ENCODE results near the gene VEPH1. TPM values are rescaled to one million over a fixed set of nuclear protein-coding genes. Genes with fewer than 3 reads are reported as not detected.

Gene VEPH1
- total and polyA plus RNA-seq, 9 of the 15 experiments (the other 6 are each of a cell fraction or from before 2014, with no cell fraction given) = 4.5 to 15.6 (median 5.8) TPM

GRCh38 chr3:157416347-157417087 lies 86.7 kb downstream of the VEPH1 start:
- 3% methylated on average over 3 of the region's 3 CpGs for WGBS (ENCODE audit: insufficient coverage, low coverage, missing lambda C conversion rate)
- Histone ChIP-seq H3K9me3 (replicated peaks; ENCODE audit: control insufficient read depth, insufficient read depth, low read depth, low read length) (no peaks in the 10 kb centered on the region), H3K4me2 (ENCODE audit: insufficient read depth, low read length) (no peak overlapping the region), H2AFZ (ENCODE audit: low read depth, low read length) (no peak overlapping the region), H3K4me3 (no peak overlapping the region), H3K4me1 (replicated peaks in 1 of 2; ENCODE audit: control insufficient read depth in 2 of 2, insufficient read depth in 2 of 2, low read length in 2 of 2) (no peaks in the 10 kb centered on the region), H3K27ac (ENCODE audit: extremely low read depth, low read depth, low read length) (no peak overlapping the region), H3K9ac (ENCODE audit: insufficient read depth in 1 of 2, low read depth in 2 of 2, low read length in 2 of 2) (no peak overlapping the region), H3K27me3 (ENCODE audit: control insufficient read depth in 2 of 2, insufficient read depth in 2 of 2, low read length in 2 of 2) (0 out of 5 replicates have a peak, but pooled peaks cover 0 to 4% of the 10 kb centered on the region in 2 experiments), H3K79me2 (ENCODE audit: control insufficient read depth, insufficient read depth, low read length) (no peaks in the 10 kb centered on the region), H3K9me1 (ENCODE audit: control insufficient read depth, insufficient read depth, low read length) (no peaks in the 10 kb centered on the region), H4K20me1 (replicated peaks; ENCODE audit: control insufficient read depth, insufficient read depth, low read length) (no peaks in the 10 kb centered on the region), H3K36me3 (ENCODE audit: control insufficient read depth, insufficient read depth, low read length) (no peaks in the 10 kb centered on the region)
- no peak for ATAC-seq
- ChIA-PET CTCF (ENCODE audit: low intra/inter-chr PET ratio) (no interaction called here), POLR2A (no interaction called here)
- in situ Hi-C loops (cut with MboI) = no loop called here
- TF ChIP-seq, protein P1, sequence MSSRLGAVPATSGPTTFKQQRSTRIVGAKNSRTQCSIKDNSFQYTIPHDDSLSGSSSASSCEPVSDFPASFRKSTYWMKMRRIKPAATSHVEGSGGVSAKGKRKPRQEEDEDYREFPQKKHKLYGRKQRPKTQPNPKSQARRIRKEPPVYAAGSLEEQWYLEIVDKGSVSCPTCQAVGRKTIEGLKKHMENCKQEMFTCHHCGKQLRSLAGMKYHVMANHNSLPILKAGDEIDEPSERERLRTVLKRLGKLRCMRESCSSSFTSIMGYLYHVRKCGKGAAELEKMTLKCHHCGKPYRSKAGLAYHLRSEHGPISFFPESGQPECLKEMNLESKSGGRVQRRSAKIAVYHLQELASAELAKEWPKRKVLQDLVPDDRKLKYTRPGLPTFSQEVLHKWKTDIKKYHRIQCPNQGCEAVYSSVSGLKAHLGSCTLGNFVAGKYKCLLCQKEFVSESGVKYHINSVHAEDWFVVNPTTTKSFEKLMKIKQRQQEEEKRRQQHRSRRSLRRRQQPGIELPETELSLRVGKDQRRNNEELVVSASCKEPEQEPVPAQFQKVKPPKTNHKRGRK (tag; IDR thresholded peaks at IDR 0.05) = peak; percentile 80
- TF ChIP-seq ZNF316 (IDR thresholded peaks at IDR 0.05) = no peak
- no peak for DNase-seq (ENCODE audit: extremely low read depth in 1 of 4, low spot score in 3 of 4)
- no peak for FAIRE-seq
- intact Hi-C loops (cut with micrococcal nuclease) = no loop called here
- BruUV-seq (replicated peaks) = no TSS peak

DNA sequence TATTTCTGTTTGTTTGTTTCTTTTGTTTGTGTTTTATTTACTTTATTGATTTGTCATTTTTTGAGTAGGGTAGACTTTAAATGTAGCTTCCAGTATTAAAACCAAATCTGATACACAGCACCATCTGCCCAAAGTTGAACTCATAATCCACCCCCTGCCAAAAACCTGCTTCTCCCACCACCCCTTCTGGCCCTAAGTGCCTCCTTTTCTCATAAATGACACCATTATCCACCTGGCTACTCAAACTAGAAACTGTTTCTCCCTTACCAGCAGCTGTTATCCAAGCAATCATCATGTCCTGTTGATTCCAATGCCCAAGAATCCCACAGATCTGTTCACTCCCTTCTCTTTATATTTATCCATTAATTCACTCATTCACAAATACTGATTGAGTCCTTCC lies 88.4 kb downstream of the VEPH1 start:
- H3K79me2 ChIP-seq (ENCODE audit: control insufficient read depth, insufficient read depth, low read length) = no peaks in the 10 kb centered on the region
- ChIA-PET CTCF (ENCODE audit: low intra/inter-chr PET ratio) (no interaction called here), POLR2A (no interaction called here)
- ATAC-seq (no peak), FAIRE-seq (no peak), DNase-seq (ENCODE audit: extremely low read depth in 1 of 4, low spot score in 3 of 4) (no peak)
- H3K4me3 ChIP-seq = no peak overlapping the region
- H2AFZ ChIP-seq (ENCODE audit: low read depth, low read length) = no peak overlapping the region
- no peak overlapping the region for H3K27ac ChIP-seq (ENCODE audit: extremely low read depth, low read depth, low read length)
- in situ Hi-C loops (cut with MboI) (no loop called here), intact Hi-C loops (cut with micrococcal nuclease) (no loop called here)
- H4K20me1 ChIP-seq (replicated peaks; ENCODE audit: control insufficient read depth, insufficient read depth, low read length) = no peaks in the 10 kb centered on the region
- no peaks in the 10 kb centered on the region for H3K36me3 ChIP-seq (ENCODE audit: control insufficient read depth, insufficient read depth, low read length)
- H3K9me1 ChIP-seq (ENCODE audit: control insufficient read depth, insufficient read depth, low read length) = no peaks in the 10 kb centered on the region
- H3K27me3 ChIP-seq (ENCODE audit: control insufficient read depth in 2 of 2, insufficient read depth in 2 of 2, low read length in 2 of 2) = 0 out of 5 replicates have a peak, but pooled peaks cover 0 to 4% of the 10 kb centered on the region in 2 experiments
- TF ChIP-seq, protein P2, sequence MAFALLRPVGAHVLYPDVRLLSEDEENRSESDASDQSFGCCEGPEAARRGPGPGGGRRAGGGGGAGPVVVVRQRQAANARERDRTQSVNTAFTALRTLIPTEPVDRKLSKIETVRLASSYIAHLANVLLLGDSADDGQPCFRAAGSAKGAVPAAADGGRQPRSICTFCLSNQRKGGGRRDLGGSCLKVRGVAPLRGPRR (CRISPR knock-in tag; IDR thresholded peaks at IDR 0.05) = no peak
- BruUV-seq (replicated peaks) = no TSS peak
- no peaks in the 10 kb centered on the region for H3K9me3 ChIP-seq (replicated peaks; ENCODE audit: control insufficient read depth, insufficient read depth, low read depth, low read length)
- H3K4me2 ChIP-seq (ENCODE audit: insufficient read depth, low read length) = no peak overlapping the region
- no peaks in the 10 kb centered on the region for H3K4me1 ChIP-seq (replicated peaks in 1 of 2; ENCODE audit: control insufficient read depth in 2 of 2, insufficient read depth in 2 of 2, low read length in 2 of 2)
- no peak overlapping the region for H3K9ac ChIP-seq (ENCODE audit: insufficient read depth in 1 of 2, low read depth in 2 of 2, low read length in 2 of 2)
